ENCODE data around the gene GNG2.

The GNG2 gene

GRCh38 chr14:52014601-52015267 is 154.3 kb downstream of the GNG2 start:
- no peak for DNase-seq (ENCODE audit: extremely low read depth, low read depth)
- no peak for TF ChIP-seq CTCF (IDR thresholded peaks at IDR 0.05; ENCODE audit: low read depth, low read length, missing control alignments)
- H3K4me3 ChIP-seq (replicated peaks; ENCODE audit: low read depth, low read length): no peak overlapping the region

GRCh38 chr14:52015411-52016030 is 155.1 kb downstream of the GNG2 start:
- DNase-seq (ENCODE audit: extremely low read depth, low read depth): no peak
- TF ChIP-seq CTCF (IDR thresholded peaks at IDR 0.05; ENCODE audit: low read depth, low read length, missing control alignments): peak; percentile 56
- H3K4me3 ChIP-seq (replicated peaks; ENCODE audit: low read depth, low read length): no peak overlapping the region

- H3K4me3 ChIP-seq (replicated peaks; ENCODE audit: low read depth, low read length): no peak overlapping the region
- TF ChIP-seq CTCF (IDR thresholded peaks at IDR 0.05; ENCODE audit: low read depth, low read length, missing control alignments): no peak
- DNase-seq (ENCODE audit: extremely low read depth, low read depth): peak; percentile 52
Measured at GRCh38 chr14:52018252-52018651, 157.8 kb downstream of the GNG2 start.

- no peak for DNase-seq (ENCODE audit: extremely low read depth, low read depth)
- no peak for TF ChIP-seq CTCF (IDR thresholded peaks at IDR 0.05; ENCODE audit: low read depth, low read length, missing control alignments)
- no peak overlapping the region for H3K4me3 ChIP-seq (replicated peaks; ENCODE audit: low read depth, low read length)
Measured at GRCh38 chr14:52018970-52019369, 158.6 kb downstream of the GNG2 start.
